SK-N-SH treated with all-trans-retinoic acid at 6 μM for 48 hours (cell line): ENCODE measurements around the gene KIF18A.

Experiments used
- ATAC-seq: fragments of 200-7000 bp; cut with Tn5 transposase; 3 replicates; pipeline ENCODE4 v1.9.1; 2020; ENCODE audit warnings: mild to moderate bottlenecking, moderate library complexity
- BACH2 ChIP-seq: fragments of 250-450 bp; sonication (Bioruptor Pico); IDR thresholded peaks from 2 replicates; pipeline ENCODE4 v1.9.0; 2021; ENCODE audit warnings: mild to moderate bottlenecking, borderline replicate concordance
- CREB5 ChIP-seq: fragments of 250-450 bp; sonication (Bioruptor Pico); IDR thresholded peaks from 2 replicates; pipeline ENCODE4 v1.5.1; 2020; ENCODE audit warnings: low read depth, mild to moderate bottlenecking, moderate library complexity
- CSDC2 ChIP-seq: fragments of 250-450 bp; sonication (Bioruptor Pico); IDR thresholded peaks from 2 replicates; pipeline ENCODE4 v1.5.0; 2020; ENCODE audit warnings: mild to moderate bottlenecking, moderate library complexity
- ISL1 ChIP-seq: fragments of 250-450 bp; sonication (Bioruptor Pico); IDR thresholded peaks from 2 replicates; pipeline ENCODE4 v2.1.2; 2022; ENCODE audit warnings: mild to moderate bottlenecking, moderate library complexity
- OSR1 ChIP-seq: fragments of 250-450 bp; sonication (Bioruptor Pico); IDR thresholded peaks from 2 replicates; pipeline ENCODE4 v1.8.0; 2022; ENCODE audit warnings: moderate library complexity, mild to moderate bottlenecking, inconsistent platforms
- PPARA ChIP-seq: fragments of 250-450 bp; sonication (Bioruptor Pico); IDR thresholded peaks from 2 replicates; pipeline ENCODE4 v1.5.0; 2020; ENCODE audit warnings: mild to moderate bottlenecking, borderline replicate concordance
- SNAI2 ChIP-seq: fragments of 250-450 bp; sonication (Bioruptor Pico); IDR thresholded peaks from 2 replicates; pipeline ENCODE4 v1.5.0; 2020; ENCODE audit warnings: mild to moderate bottlenecking, moderate library complexity
- TCF4 ChIP-seq: fragments of 250-450 bp; sonication (Bioruptor Pico); IDR thresholded peaks from 2 replicates; pipeline ENCODE4 v1.8.0; 2021; ENCODE audit warnings: mild to moderate bottlenecking, moderate library complexity, borderline replicate concordance
- TOX ChIP-seq: fragments of 250-450 bp; sonication (Bioruptor Pico); IDR thresholded peaks from 2 replicates; pipeline ENCODE4 v1.8.0; 2021; ENCODE audit warnings: mild to moderate bottlenecking, moderate library complexity, borderline replicate concordance
- ZC3H10 ChIP-seq: fragments of 250-450 bp; sonication (Bioruptor Pico); IDR thresholded peaks from 2 replicates; pipeline ENCODE4 v1.5.1; 2021; ENCODE audit warnings: mild to moderate bottlenecking, moderate library complexity
- ZFP3 ChIP-seq: fragments of 250-450 bp; sonication (Bioruptor Pico); IDR thresholded peaks from 2 replicates; pipeline ENCODE4 v1.5.0; 2020; ENCODE audit warnings: mild to moderate bottlenecking, moderate library complexity
- ZFP30 ChIP-seq: fragments of 450-650 bp; formaldehyde crosslinking; IDR thresholded peaks from 2 replicates; pipeline ENCODE4 v1.5.0; 2022; ENCODE audit warnings: mild to moderate bottlenecking, moderate library complexity
- ZNF565 ChIP-seq: fragments of 450-650 bp; formaldehyde crosslinking; conservative IDR thresholded peaks from 2 replicates; pipeline ENCODE4 v1.5.0; 2020; ENCODE audit warnings: low read depth, mild to moderate bottlenecking, moderate library complexity
- ZNF70 ChIP-seq: fragments of 450-650 bp; formaldehyde crosslinking; IDR thresholded peaks from 2 replicates; pipeline ENCODE4 v1.5.0; 2020; ENCODE audit warnings: mild to moderate bottlenecking, moderate library complexity
- ZNF8 ChIP-seq: fragments of 450-650 bp; formaldehyde crosslinking; IDR thresholded peaks from 2 replicates; pipeline ENCODE4 v1.5.0; 2020; ENCODE audit warnings: mild to moderate bottlenecking, moderate library complexity
- TF ChIP-seq, protein P1 (sequence below): fragments of 250-450 bp; sonication (Bioruptor Pico); IDR thresholded peaks from 2 replicates; pipeline ENCODE4 v1.8.0; 2021; ENCODE audit warnings: low read depth, mild to moderate bottlenecking, moderate library complexity, borderline replicate concordance
- TF ChIP-seq, protein P2 (sequence below): fragments of 250-450 bp; sonication (Bioruptor Pico); IDR thresholded peaks from 2 replicates; pipeline ENCODE4 v1.5.0; 2020; ENCODE audit warnings: mild to moderate bottlenecking, moderate library complexity
- TF ChIP-seq, protein P3 (sequence below): fragments of 250-450 bp; sonication (Bioruptor Pico); IDR thresholded peaks from 2 replicates; pipeline ENCODE4 v1.8.0; 2020; ENCODE audit warnings: mild to moderate bottlenecking, moderate library complexity, borderline replicate concordance
- TF ChIP-seq, protein P4 (sequence below): fragments of 250-450 bp; sonication (Bioruptor Pico); IDR thresholded peaks from 2 replicates; pipeline ENCODE4 v1.5.1; 2021; ENCODE audit warnings: mild to moderate bottlenecking, moderate library complexity

KIF18A gene

DNA sequence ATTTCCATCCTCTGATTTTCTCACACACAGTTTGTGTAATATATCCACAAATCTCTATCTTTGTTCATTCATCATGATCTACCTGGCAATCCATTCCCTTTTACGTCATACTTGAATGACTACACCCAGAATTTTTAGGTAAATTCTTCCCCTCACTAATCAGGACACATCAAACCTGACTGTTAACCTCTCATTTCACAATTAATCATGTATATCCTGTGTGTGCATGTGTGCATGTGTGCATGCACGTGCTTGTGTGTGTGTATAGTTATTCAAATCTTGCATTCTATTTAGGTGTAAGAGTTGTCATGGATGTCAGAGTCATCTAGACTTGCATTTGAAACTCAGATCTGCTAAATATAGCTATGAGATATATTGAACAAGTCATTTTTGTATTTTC lies 130.4 kb downstream of the KIF18A start:
- no peak for TF ChIP-seq CSDC2
- TF ChIP-seq TOX (CRISPR knock-in tag), result no peak
- TF ChIP-seq, protein P1, sequence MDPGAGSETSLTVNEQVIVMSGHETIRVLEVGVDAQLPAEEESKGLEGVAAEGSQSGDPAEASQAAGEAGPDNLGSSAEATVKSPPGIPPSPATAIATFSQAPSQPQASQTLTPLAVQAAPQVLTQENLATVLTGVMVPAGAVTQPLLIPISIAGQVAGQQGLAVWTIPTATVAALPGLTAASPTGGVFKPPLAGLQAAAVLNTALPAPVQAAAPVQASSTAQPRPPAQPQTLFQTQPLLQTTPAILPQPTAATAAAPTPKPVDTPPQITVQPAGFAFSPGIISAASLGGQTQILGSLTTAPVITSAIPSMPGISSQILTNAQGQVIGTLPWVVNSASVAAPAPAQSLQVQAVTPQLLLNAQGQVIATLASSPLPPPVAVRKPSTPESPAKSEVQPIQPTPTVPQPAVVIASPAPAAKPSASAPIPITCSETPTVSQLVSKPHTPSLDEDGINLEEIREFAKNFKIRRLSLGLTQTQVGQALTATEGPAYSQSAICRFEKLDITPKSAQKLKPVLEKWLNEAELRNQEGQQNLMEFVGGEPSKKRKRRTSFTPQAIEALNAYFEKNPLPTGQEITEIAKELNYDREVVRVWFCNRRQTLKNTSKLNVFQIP, result no peak
- TF ChIP-seq PPARA (CRISPR knock-in tag), result no peak
- TF ChIP-seq, protein P2, sequence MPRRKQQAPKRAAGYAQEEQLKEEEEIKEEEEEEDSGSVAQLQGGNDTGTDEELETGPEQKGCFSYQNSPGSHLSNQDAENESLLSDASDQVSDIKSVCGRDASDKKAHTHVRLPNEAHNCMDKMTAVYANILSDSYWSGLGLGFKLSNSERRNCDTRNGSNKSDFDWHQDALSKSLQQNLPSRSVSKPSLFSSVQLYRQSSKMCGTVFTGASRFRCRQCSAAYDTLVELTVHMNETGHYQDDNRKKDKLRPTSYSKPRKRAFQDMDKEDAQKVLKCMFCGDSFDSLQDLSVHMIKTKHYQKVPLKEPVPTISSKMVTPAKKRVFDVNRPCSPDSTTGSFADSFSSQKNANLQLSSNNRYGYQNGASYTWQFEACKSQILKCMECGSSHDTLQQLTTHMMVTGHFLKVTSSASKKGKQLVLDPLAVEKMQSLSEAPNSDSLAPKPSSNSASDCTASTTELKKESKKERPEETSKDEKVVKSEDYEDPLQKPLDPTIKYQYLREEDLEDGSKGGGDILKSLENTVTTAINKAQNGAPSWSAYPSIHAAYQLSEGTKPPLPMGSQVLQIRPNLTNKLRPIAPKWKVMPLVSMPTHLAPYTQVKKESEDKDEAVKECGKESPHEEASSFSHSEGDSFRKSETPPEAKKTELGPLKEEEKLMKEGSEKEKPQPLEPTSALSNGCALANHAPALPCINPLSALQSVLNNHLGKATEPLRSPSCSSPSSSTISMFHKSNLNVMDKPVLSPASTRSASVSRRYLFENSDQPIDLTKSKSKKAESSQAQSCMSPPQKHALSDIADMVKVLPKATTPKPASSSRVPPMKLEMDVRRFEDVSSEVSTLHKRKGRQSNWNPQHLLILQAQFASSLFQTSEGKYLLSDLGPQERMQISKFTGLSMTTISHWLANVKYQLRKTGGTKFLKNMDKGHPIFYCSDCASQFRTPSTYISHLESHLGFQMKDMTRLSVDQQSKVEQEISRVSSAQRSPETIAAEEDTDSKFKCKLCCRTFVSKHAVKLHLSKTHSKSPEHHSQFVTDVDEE (CRISPR knock-in tag), result no peak
- TF ChIP-seq ISL1, result no peak
- no peak for TF ChIP-seq BACH2 (CRISPR knock-in tag)
- no peak for TF ChIP-seq TCF4
- no peak for TF ChIP-seq OSR1 (CRISPR knock-in tag)
- TF ChIP-seq CREB5 (CRISPR knock-in tag), result no peak
- TF ChIP-seq, protein P3, sequence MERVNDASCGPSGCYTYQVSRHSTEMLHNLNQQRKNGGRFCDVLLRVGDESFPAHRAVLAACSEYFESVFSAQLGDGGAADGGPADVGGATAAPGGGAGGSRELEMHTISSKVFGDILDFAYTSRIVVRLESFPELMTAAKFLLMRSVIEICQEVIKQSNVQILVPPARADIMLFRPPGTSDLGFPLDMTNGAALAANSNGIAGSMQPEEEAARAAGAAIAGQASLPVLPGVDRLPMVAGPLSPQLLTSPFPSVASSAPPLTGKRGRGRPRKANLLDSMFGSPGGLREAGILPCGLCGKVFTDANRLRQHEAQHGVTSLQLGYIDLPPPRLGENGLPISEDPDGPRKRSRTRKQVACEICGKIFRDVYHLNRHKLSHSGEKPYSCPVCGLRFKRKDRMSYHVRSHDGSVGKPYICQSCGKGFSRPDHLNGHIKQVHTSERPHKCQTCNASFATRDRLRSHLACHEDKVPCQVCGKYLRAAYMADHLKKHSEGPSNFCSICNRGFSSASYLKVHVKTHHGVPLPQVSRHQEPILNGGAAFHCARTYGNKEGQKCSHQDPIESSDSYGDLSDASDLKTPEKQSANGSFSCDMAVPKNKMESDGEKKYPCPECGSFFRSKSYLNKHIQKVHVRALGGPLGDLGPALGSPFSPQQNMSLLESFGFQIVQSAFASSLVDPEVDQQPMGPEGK (CRISPR knock-in tag), result no peak
- no peak for TF ChIP-seq ZFP30 (CRISPR knock-in tag)
- no peak for TF ChIP-seq ZNF70
- TF ChIP-seq, protein P4, sequence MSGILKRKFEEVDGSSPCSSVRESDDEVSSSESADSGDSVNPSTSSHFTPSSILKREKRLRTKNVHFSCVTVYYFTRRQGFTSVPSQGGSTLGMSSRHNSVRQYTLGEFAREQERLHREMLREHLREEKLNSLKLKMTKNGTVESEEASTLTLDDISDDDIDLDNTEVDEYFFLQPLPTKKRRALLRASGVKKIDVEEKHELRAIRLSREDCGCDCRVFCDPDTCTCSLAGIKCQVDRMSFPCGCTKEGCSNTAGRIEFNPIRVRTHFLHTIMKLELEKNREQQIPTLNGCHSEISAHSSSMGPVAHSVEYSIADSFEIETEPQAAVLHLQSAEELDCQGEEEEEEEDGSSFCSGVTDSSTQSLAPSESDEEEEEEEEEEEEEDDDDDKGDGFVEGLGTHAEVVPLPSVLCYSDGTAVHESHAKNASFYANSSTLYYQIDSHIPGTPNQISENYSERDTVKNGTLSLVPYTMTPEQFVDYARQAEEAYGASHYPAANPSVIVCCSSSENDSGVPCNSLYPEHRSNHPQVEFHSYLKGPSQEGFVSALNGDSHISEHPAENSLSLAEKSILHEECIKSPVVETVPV (CRISPR knock-in tag), result no peak
- TF ChIP-seq ZFP3 (CRISPR knock-in tag), result no peak
- no peak for TF ChIP-seq ZNF8
- TF ChIP-seq ZC3H10 (CRISPR knock-in tag), result no peak
- ATAC-seq, result no peak

DNA sequence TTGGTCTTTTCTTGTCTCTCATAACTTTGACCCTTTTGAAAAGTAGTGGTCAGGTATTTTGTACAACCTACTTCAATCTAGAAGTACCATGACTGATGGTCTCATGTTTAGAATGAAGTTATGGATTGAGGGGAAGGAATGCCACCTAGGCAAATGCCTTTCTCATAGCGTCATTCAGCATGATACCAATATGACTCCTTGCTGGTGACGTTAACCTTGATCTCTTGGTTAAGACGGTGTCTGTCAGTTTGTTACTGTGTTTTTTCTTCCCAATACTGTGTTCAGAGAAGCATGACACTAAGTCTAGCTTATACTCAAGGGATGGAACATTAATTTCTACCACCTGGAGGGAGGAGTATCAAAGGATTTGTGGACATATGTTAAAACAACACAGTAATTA lies 130.9 kb downstream of the KIF18A start:
- no peak for TF ChIP-seq CREB5 (CRISPR knock-in tag)
- TF ChIP-seq PPARA (CRISPR knock-in tag), result no peak
- TF ChIP-seq BACH2 (CRISPR knock-in tag), result no peak
- TF ChIP-seq ZFP3 (CRISPR knock-in tag), result no peak
- no peak for TF ChIP-seq TOX (CRISPR knock-in tag)
- TF ChIP-seq OSR1 (CRISPR knock-in tag), result no peak
- TF ChIP-seq TCF4, result no peak
- TF ChIP-seq SNAI2 (CRISPR knock-in tag), result no peak
- TF ChIP-seq, protein P2 (CRISPR knock-in tag), result no peak
- no peak for TF ChIP-seq CSDC2
- TF ChIP-seq ZNF565 (CRISPR knock-in tag), result no peak
- TF ChIP-seq, all 23 proteins: peak for 0
- ATAC-seq, result no peak
